Psoas muscle (tissue), 8 donors: ENCODE results near the gene MICAL3. TPM values are rescaled to one million over a fixed set of nuclear protein-coding genes. Genes with fewer than 3 reads are reported as not detected.

Source experiments
- ATAC-seq, 4 donors: fragments of 200-7000 bp; cut with Tn5 transposase; one replicate each; pipeline ENCODE4 v1.9.1; 2020; ENCODE audit warnings: moderate library complexity in 3 of 4, mild to moderate bottlenecking in 2 of 4
- DNase-seq, 2 donors: peaks; one replicate each; pipeline ENCODE4 v3.0.0-alpha.2; 2020
- H3K27ac ChIP-seq: fragments of 200-600 bp; one replicate; pipeline ENCODE4 v1.8.0; 2022
- H3K27me3 ChIP-seq, 3 donors: fragments of 200-600 bp in 1 of 3; one replicate each; pipeline versions ENCODE4 v1.6.1 to v1.8.0; 2013 to 2022; ENCODE audit warnings: low read length in 2 of 3, mild to moderate bottlenecking in 2 of 3, moderate library complexity in 1 of 3; ENCODE audit not compliant: insufficient read depth in 3 of 3
- H3K36me3 ChIP-seq, 2 donors: fragments of 200-600 bp in 1 of 2; one replicate each; pipeline versions ENCODE4 v1.6.1 to v1.8.0; 2013 to 2022; ENCODE audit warnings: low read depth in 1 of 2, mild to moderate bottlenecking in 1 of 2, moderate library complexity in 1 of 2; ENCODE audit not compliant: insufficient read depth in 1 of 2
- H3K4me1 ChIP-seq: fragments of 200-600 bp; one replicate; pipeline ENCODE4 v1.8.0; 2022
- H3K4me3 ChIP-seq: fragments of 200-600 bp; one replicate; pipeline ENCODE4 v1.8.0; 2022; ENCODE audit warnings: mild to moderate bottlenecking
- H3K9me3 ChIP-seq: fragments of 200-600 bp; one replicate; pipeline ENCODE4 v1.8.0; 2022
- WGBS, 3 donors: extraction: QIAGEN DNeasy Blood & Tissue Kit; methylation state at CpG; one replicate each; pipeline versions ENCODE4 v1.1.6 to v1.1.7; 2013; 5-methylcytosine and 5-hydroxymethylcytosine counted together
- intact Hi-C, 2 donors: fragments of 100-400 bp; cut with DNase I; formaldehyde crosslinking; loops; one replicate each; pipeline versions ENCODE4 v1.11.0 to v1.14.2; 2022
- polyA plus RNA-seq, 3 donors: library from polyadenylated mRNA; stranded (reverse); fragments of 200-250 nt; gene quantifications; one replicate each; pipeline ENCODE4 v1.2.3, GENCODE V29; 2013
- total RNA-seq, 4 donors: library from RNA; stranded (reverse); fragmentation: NEBNext Ultra II Directional in 2 of 4; extraction: Animal tissue kit (Norgen Biotek cat#: 25700) in 2 of 4; gene quantifications; one replicate each; pipeline versions ENCODE4 v1.2.1 to v1.2.4, GENCODE V29; 2021 to 2023
- TF ChIP-seq, protein P1 (sequence below): fragments of 200-600 bp; IDR thresholded peaks from one replicate; pipeline ENCODE4 v1.8.0; 2022; ENCODE audit warnings: antibody characterized with exemption
- donor health status: healthy with polysubstance abuse.
- donor health status: DM: no; HTN: no; CAD: no; lungs with moderate emphysema.
- donor health status: Bipolar disorder and iron deficiency.
- donor health status: healthy.
- donor health status: DM: yes; HTN: yes; CAD: no.
- donor health status: DM: no; HTN: no; CAD: no.
- donor health status: DM: no; HTN: no; CAD: no.
- donor health status: DM: yes; HTN: yes; CAD: no.

The MICAL3 gene
- total and polyA plus RNA-seq, 7 donors = 2.1 to 38.3 (median 15.5) TPM

GRCh38 chr22:17951315-17951714 lies 73.0 kb downstream of the MICAL3 start:
- Histone ChIP-seq H3K36me3 (no peaks in the 10 kb centered on the region), H3K27ac (peak overlapping the region; percentile 78), H3K9me3 (no peaks in the 10 kb centered on the region), H3K4me1 (peaks cover 49% of the 10 kb centered on the region), H3K27me3 (no peaks in the 10 kb centered on the region), H3K4me3 (no peak overlapping the region)
- DNase-seq (no peak), ATAC-seq (no peak)
- 67 to 80% (median 72%) methylated on average over 5 of the region's 5 CpGs for WGBS, 3 donors
- TF ChIP-seq, protein P1, sequence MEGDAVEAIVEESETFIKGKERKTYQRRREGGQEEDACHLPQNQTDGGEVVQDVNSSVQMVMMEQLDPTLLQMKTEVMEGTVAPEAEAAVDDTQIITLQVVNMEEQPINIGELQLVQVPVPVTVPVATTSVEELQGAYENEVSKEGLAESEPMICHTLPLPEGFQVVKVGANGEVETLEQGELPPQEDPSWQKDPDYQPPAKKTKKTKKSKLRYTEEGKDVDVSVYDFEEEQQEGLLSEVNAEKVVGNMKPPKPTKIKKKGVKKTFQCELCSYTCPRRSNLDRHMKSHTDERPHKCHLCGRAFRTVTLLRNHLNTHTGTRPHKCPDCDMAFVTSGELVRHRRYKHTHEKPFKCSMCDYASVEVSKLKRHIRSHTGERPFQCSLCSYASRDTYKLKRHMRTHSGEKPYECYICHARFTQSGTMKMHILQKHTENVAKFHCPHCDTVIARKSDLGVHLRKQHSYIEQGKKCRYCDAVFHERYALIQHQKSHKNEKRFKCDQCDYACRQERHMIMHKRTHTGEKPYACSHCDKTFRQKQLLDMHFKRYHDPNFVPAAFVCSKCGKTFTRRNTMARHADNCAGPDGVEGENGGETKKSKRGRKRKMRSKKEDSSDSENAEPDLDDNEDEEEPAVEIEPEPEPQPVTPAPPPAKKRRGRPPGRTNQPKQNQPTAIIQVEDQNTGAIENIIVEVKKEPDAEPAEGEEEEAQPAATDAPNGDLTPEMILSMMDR = no peak
- intact Hi-C loops = no loop called here

GRCh38 chr22:17950651-17951214 lies 73.6 kb downstream of the MICAL3 start:
- DNase-seq = peak; percentile 55 to 88
- H3K4me3 ChIP-seq = no peak overlapping the region
- no peaks in the 10 kb centered on the region for H3K9me3 ChIP-seq
- peak; percentile 70 to 86 (median 80) for ATAC-seq
- WGBS, 3 donors = 25 to 43% (median 26%) methylated on average over 10 of the region's 10 CpGs
- TF ChIP-seq, protein P1 = no peak
- peak overlapping the region; percentile 78 for H3K27ac ChIP-seq
- no peaks in the 10 kb centered on the region for H3K27me3 ChIP-seq
- H3K36me3 ChIP-seq = no peaks in the 10 kb centered on the region
- intact Hi-C loops = no loop called here
- peaks cover 51% of the 10 kb centered on the region for H3K4me1 ChIP-seq

- Histone ChIP-seq H3K9me3 (no peaks in the 10 kb centered on the region), H3K27me3 (no peaks in the 10 kb centered on the region), H3K4me1 (peaks cover 51% of the 10 kb centered on the region), H3K4me3 (no peak overlapping the region), H3K36me3 (no peaks in the 10 kb centered on the region), H3K27ac (peak overlapping the region; percentile 78)
- TF ChIP-seq, protein P1 = no peak
- intact Hi-C loops = loop anchor here (5.0 kb wide), 2 partner anchors 38 to 43 kb away; no protein-coding TSS in a partner anchor
- whole genome bisulfite sequencing, 3 donors = 68 to 83% (median 70%) methylated on average over 14 of the region's 14 CpGs
- DNase-seq (no peak), ATAC-seq (peak in 2 of 4 donors; percentile 1 to 15)
These were observed 74.5 kb downstream of the MICAL3 start for GRCh38 chr22:17949642-17950473.

GRCh38 chr22:17948101-17948500 lies 76.3 kb downstream of the MICAL3 start:
- peaks cover 64% of the 10 kb centered on the region for H3K4me1 ChIP-seq
- ATAC-seq (no peak), DNase-seq (no peak)
- H3K27ac ChIP-seq = no peak overlapping the region
- H3K9me3 ChIP-seq = no peaks in the 10 kb centered on the region
- no peaks in the 10 kb centered on the region for H3K27me3 ChIP-seq
- intact Hi-C loops = loop anchor here (5.0 kb wide), 2 partner anchors 36 to 41 kb away; no protein-coding TSS in a partner anchor
- WGBS, 3 donors = 90 to 94% (median 90%) methylated on average over 9 of the region's 9 CpGs
- no peak overlapping the region for H3K4me3 ChIP-seq
- TF ChIP-seq, protein P1 = no peak
- H3K36me3 ChIP-seq = no peaks in the 10 kb centered on the region
